HepG2 (cell line): ENCODE data around the gene EYA2. TPM values are rescaled to one million over a fixed set of nuclear protein-coding genes. Genes with fewer than 3 reads are reported as not detected.

Experiments
- KMT2B ChIP-seq: IDR thresholded peaks from 2 replicates; pipeline ENCODE4 v1.6.1; 2016; ENCODE audit warnings: missing genetic modification reagents, missing compliant biosample characterization
- NCOA5 ChIP-seq: sonication (generic); formaldehyde crosslinking; IDR thresholded peaks from 2 replicates; pipeline ENCODE4 v1.4.0; 2020; ENCODE audit warnings: missing genetic modification reagents
- NFE2L2 ChIP-seq: fragments of 150-350 bp; IDR thresholded peaks from 2 replicates; pipeline ENCODE4 v1.6.1; 2014; ENCODE audit warnings: low read length
- PAF1 ChIP-seq: IDR thresholded peaks from 2 replicates; pipeline ENCODE4 v1.6.1; 2016; ENCODE audit warnings: missing genetic modification reagents, missing compliant biosample characterization
- RBFOX2 ChIP-seq: fragments of 200-400 bp; formaldehyde crosslinking; IDR thresholded peaks from 2 replicates; pipeline ENCODE4 v1.6.1; 2017; ENCODE audit warnings: low read depth, mild to moderate bottlenecking, low read length
- RXRB ChIP-seq: IDR thresholded peaks from 2 replicates; pipeline ENCODE4 v1.6.1; 2016; ENCODE audit warnings: borderline replicate concordance, missing genetic modification reagents, missing compliant biosample characterization
- SIN3A ChIP-seq: IDR thresholded peaks from 2 replicates; pipeline ENCODE4 v1.6.1; 2011; ENCODE audit warnings: low read depth, mild to moderate bottlenecking, control low read depth, low read length, borderline replicate concordance
- SRY ChIP-seq: sonication (generic); formaldehyde crosslinking; IDR thresholded peaks from 2 replicates; pipeline ENCODE4 v1.8.0; 2022; ENCODE audit warnings: mild to moderate bottlenecking, missing genetic modification reagents
- TBL1XR1 ChIP-seq: fragments of 150-350 bp; IDR thresholded peaks from 2 replicates; pipeline ENCODE4 v1.6.1; 2014; ENCODE audit warnings: borderline replicate concordance, low read length; ENCODE audit not compliant: partially characterized antibody
- ZNF34 ChIP-seq: sonication (generic); formaldehyde crosslinking; IDR thresholded peaks from 2 replicates; pipeline ENCODE4 v1.4.0; 2020; ENCODE audit warnings: mild to moderate bottlenecking, missing genetic modification reagents, borderline replicate concordance
- ZNF350 ChIP-seq: sonication (generic); formaldehyde crosslinking; IDR thresholded peaks from 2 replicates; pipeline ENCODE4 v1.4.0; 2020; ENCODE audit warnings: mild to moderate bottlenecking, low read depth, missing genetic modification reagents, borderline replicate concordance
- ZNF367 ChIP-seq: sonication (generic); formaldehyde crosslinking; IDR thresholded peaks from 2 replicates; pipeline ENCODE4 v1.4.0; 2020; ENCODE audit warnings: missing genetic modification reagents, borderline replicate concordance
- ZNF44 ChIP-seq: sonication (generic); formaldehyde crosslinking; IDR thresholded peaks from 2 replicates; pipeline ENCODE4 v1.5.1; 2020; ENCODE audit warnings: mild to moderate bottlenecking, missing genetic modification reagents
- ZNF546 ChIP-seq: sonication (generic); formaldehyde crosslinking; conservative IDR thresholded peaks from 2 replicates; pipeline ENCODE4 v1.8.1; 2023; ENCODE audit warnings: mild to moderate bottlenecking, missing genetic modification reagents
- ZNF589 ChIP-seq: sonication (generic); formaldehyde crosslinking; conservative IDR thresholded peaks from 2 replicates; pipeline ENCODE4 v1.8.0; 2022; ENCODE audit warnings: mild to moderate bottlenecking, moderate library complexity, missing genetic modification reagents
- ZNF619 ChIP-seq: sonication (generic); formaldehyde crosslinking; IDR thresholded peaks from 2 replicates; pipeline ENCODE4 v1.4.0; 2020; ENCODE audit warnings: mild to moderate bottlenecking, missing genetic modification reagents
- ZNF75D ChIP-seq: sonication (generic); formaldehyde crosslinking; IDR thresholded peaks from 2 replicates; pipeline ENCODE4 v1.8.1; 2023; ENCODE audit warnings: missing genetic modification reagents, mild to moderate bottlenecking, borderline replicate concordance
- polyA plus RNA-seq, 8 experiments: library from polyadenylated mRNA; depleted of rRNA in 3 of 8; stranded (reverse) in 7 of 8; unstranded in 1 of 8; fragments of >200 nt; fragmentation: Illumina TruSeq in 4 of 8; extraction: Trizol in 4 of 8; gene quantifications; 2 replicates each; pipeline versions ENCODE4 v1.2.1 to v1.2.3, GENCODE V29; 2011 to 2016; ENCODE audit warnings: low read depth in 4 of 8, missing spikeins in 1 of 8, mixed read lengths in 1 of 8; ENCODE audit not compliant: insufficient read depth in 1 of 8
- total RNA-seq, 5 experiments: library from RNA; depleted of rRNA; stranded (reverse); fragments of >200 nt; fragmentation: Illumina TruSeq; extraction: Trizol; gene quantifications; 2 replicates each; pipeline ENCODE4 v1.2.3, GENCODE V29; 2016; ENCODE audit warnings: low read depth in 1 of 5
- TF ChIP-seq, protein P1 (sequence below): IDR thresholded peaks from 2 replicates; pipeline ENCODE4 v1.4.0; 2020; ENCODE audit warnings: mild to moderate bottlenecking, missing genetic modification reagents
- TF ChIP-seq, protein P2 (sequence below): sonication (generic); formaldehyde crosslinking; IDR thresholded peaks from 2 replicates; pipeline ENCODE4 v1.4.0; 2020; ENCODE audit warnings: low read depth, missing genetic modification reagents
- TF ChIP-seq, protein P3 (sequence below): sonication (generic); formaldehyde crosslinking; IDR thresholded peaks from 2 replicates; pipeline ENCODE4 v1.8.0; 2022; ENCODE audit warnings: mild to moderate bottlenecking, missing genetic modification reagents, borderline replicate concordance

Gene EYA2
- total and polyA plus RNA-seq, 2 of the 13 experiments (the other 11 are each of a cell fraction or from before 2014, with no cell fraction given), result not detected

DNA sequence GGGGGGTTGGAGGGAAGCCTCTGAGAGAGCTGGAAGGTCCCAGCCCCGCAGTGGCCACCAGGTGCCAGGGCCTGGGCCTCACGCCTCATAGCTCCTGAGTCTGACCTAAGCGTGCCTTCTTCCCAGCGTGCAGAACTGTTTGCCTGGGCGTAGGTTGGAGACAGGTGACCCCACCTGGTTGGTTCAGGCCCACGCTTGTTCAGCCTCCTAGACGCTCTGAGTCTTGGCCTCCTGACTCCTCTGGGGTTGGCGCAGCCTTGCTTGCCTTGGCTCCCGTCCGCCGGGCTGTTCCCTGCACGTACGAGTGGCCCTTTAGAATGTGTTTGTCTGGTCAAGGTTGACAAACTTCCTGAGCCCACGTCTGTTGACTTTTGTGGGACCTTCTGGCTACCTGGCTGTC is 70.8 kb downstream of the EYA2 start (continued):
- TF ChIP-seq TBL1XR1 (no peak), ZNF350 (0 out of 2 replicates have a peak, but pooled peaks have one; percentile 29), KMT2B (CRISPR knock-in tag) (no peak), ZNF34 (no peak), NFE2L2 (no peak), SRY (no peak), PAF1 (CRISPR knock-in tag) (no peak), ZNF546 (no peak), ZNF619 (CRISPR knock-in tag) (no peak), ZNF589 (CRISPR knock-in tag) (no peak), ZNF367 (CRISPR knock-in tag) (no peak), RBFOX2 (no peak), ZNF44 (no peak), SIN3A (no peak), RXRB (CRISPR knock-in tag) (peak; percentile 45; the same call in 1 of the 2 replicates), ZNF75D (CRISPR knock-in tag) (no peak), NCOA5 (no peak)
- TF ChIP-seq, protein P1, sequence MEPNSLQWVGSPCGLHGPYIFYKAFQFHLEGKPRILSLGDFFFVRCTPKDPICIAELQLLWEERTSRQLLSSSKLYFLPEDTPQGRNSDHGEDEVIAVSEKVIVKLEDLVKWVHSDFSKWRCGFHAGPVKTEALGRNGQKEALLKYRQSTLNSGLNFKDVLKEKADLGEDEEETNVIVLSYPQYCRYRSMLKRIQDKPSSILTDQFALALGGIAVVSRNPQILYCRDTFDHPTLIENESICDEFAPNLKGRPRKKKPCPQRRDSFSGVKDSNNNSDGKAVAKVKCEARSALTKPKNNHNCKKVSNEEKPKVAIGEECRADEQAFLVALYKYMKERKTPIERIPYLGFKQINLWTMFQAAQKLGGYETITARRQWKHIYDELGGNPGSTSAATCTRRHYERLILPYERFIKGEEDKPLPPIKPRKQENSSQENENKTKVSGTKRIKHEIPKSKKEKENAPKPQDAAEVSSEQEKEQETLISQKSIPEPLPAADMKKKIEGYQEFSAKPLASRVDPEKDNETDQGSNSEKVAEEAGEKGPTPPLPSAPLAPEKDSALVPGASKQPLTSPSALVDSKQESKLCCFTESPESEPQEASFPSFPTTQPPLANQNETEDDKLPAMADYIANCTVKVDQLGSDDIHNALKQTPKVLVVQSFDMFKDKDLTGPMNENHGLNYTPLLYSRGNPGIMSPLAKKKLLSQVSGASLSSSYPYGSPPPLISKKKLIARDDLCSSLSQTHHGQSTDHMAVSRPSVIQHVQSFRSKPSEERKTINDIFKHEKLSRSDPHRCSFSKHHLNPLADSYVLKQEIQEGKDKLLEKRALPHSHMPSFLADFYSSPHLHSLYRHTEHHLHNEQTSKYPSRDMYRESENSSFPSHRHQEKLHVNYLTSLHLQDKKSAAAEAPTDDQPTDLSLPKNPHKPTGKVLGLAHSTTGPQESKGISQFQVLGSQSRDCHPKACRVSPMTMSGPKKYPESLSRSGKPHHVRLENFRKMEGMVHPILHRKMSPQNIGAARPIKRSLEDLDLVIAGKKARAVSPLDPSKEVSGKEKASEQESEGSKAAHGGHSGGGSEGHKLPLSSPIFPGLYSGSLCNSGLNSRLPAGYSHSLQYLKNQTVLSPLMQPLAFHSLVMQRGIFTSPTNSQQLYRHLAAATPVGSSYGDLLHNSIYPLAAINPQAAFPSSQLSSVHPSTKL (CRISPR knock-in tag), result peak; percentile 41; the same call in 1 of the 2 replicates
- TF ChIP-seq, protein P2, sequence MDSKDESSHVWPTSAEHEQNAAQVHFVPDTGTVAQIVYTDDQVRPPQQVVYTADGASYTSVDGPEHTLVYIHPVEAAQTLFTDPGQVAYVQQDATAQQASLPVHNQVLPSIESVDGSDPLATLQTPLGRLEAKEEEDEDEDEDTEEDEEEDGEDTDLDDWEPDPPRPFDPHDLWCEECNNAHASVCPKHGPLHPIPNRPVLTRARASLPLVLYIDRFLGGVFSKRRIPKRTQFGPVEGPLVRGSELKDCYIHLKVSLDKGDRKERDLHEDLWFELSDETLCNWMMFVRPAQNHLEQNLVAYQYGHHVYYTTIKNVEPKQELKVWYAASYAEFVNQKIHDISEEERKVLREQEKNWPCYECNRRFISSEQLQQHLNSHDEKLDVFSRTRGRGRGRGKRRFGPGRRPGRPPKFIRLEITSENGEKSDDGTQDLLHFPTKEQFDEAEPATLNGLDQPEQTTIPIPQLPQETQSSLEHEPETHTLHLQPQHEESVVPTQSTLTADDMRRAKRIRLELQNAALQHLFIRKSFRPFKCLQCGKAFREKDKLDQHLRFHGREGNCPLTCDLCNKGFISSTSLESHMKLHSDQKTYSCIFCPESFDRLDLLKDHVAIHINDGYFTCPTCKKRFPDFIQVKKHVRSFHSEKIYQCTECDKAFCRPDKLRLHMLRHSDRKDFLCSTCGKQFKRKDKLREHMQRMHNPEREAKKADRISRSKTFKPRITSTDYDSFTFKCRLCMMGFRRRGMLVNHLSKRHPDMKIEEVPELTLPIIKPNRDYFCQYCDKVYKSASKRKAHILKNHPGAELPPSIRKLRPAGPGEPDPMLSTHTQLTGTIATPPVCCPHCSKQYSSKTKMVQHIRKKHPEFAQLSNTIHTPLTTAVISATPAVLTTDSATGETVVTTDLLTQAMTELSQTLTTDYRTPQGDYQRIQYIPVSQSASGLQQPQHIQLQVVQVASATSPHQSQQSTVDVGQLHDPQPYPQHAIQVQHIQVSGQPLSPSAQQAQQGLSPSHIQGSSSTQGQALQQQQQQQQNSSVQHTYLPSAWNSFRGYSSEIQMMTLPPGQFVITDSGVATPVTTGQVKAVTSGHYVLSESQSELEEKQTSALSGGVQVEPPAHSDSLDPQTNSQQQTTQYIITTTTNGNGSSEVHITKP (CRISPR knock-in tag), result no peak
- TF ChIP-seq, protein P3, sequence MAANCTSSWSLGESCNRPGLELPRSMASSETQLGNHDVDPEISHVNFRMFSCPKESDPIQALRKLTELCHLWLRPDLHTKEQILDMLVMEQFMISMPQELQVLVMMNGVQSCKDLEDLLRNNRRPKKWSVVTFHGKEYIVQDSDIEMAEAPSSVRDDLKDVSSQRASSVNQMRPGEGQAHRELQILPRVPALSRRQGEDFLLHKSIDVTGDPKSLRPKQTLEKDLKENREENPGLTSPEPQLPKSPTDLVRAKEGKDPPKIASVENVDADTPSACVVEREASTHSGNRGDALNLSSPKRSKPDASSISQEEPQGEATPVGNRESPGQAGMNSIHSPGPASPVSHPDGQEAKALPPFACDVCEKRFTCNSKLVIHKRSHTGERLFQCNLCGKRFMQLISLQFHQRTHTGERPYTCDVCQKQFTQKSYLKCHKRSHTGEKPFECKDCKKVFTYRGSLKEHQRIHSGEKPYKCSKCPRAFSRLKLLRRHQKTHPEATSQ (CRISPR knock-in tag), result no peak
